Measurements from ENCODE around the gene MXD4.
"Not testable (repeated sequence)": the region's sequence is repeated elsewhere in the genome, so short reads cannot be mapped to it uniquely, and the experiment has no call there.

Gene MXD4

GRCh38 chr4:2283199-2283711 lies 21.3 kb upstream of the MXD4 start:
- no peaks in the 10 kb centered on the region for H3K4me1 ChIP-seq (ENCODE audit: insufficient read depth, low read length)
- H3K9me3 ChIP-seq (ENCODE audit: insufficient read depth, low read depth, low read length), result no peaks in the 10 kb centered on the region
- no peaks in the 10 kb centered on the region for H3K27me3 ChIP-seq (ENCODE audit: insufficient read depth, low read length)
- H3K4me3 ChIP-seq (ENCODE audit: low read length), result no peak overlapping the region
- no peak overlapping the region for H3K27ac ChIP-seq (ENCODE audit: low read depth, low read length)
- H3K9ac ChIP-seq (ENCODE audit: low read depth, low read length), result no peak overlapping the region
- WGBS, result 94% methylated on average over 3 of the region's 3 CpGs
- H3K36me3 ChIP-seq (ENCODE audit: insufficient read depth, low read length), result no peaks in the 10 kb centered on the region

- H3K4me1 ChIP-seq (ENCODE audit: insufficient read depth, low read length), result no peaks in the 10 kb centered on the region
- no peak overlapping the region for H3K27ac ChIP-seq (ENCODE audit: low read depth, low read length)
- no peaks in the 10 kb centered on the region for H3K36me3 ChIP-seq (ENCODE audit: insufficient read depth, low read length)
- 85% methylated on average over 10 of the region's 10 CpGs for WGBS
- H3K9me3 ChIP-seq (ENCODE audit: insufficient read depth, low read depth, low read length), result no peaks in the 10 kb centered on the region
- H3K9ac ChIP-seq (ENCODE audit: low read depth, low read length), result no peak overlapping the region
- no peak overlapping the region for H3K4me3 ChIP-seq (ENCODE audit: low read length)
- no peaks in the 10 kb centered on the region for H3K27me3 ChIP-seq (ENCODE audit: insufficient read depth, low read length)
Measured at GRCh38 chr4:2281575-2282343, 19.9 kb upstream of the MXD4 start.

- 92% methylated on average over 13 of the region's 13 CpGs for WGBS
- H3K27ac ChIP-seq (ENCODE audit: low read depth, low read length), result no peak overlapping the region
- no peaks in the 10 kb centered on the region for H3K9me3 ChIP-seq (ENCODE audit: insufficient read depth, low read depth, low read length)
- no peak overlapping the region for H3K4me3 ChIP-seq (ENCODE audit: low read length)
- no peaks in the 10 kb centered on the region for H3K27me3 ChIP-seq (ENCODE audit: insufficient read depth, low read length)
- H3K4me1 ChIP-seq (ENCODE audit: insufficient read depth, low read length), result no peaks in the 10 kb centered on the region
- no peaks in the 10 kb centered on the region for H3K36me3 ChIP-seq (ENCODE audit: insufficient read depth, low read length)
- no peak overlapping the region for H3K9ac ChIP-seq (ENCODE audit: low read depth, low read length)
Measured at GRCh38 chr4:2280531-2281300, 18.8 kb upstream of the MXD4 start.

- no peaks in the 10 kb centered on the region for H3K36me3 ChIP-seq (ENCODE audit: insufficient read depth, low read length)
- H3K27me3 ChIP-seq (ENCODE audit: insufficient read depth, low read length), result no peaks in the 10 kb centered on the region
- no peak overlapping the region for H3K4me3 ChIP-seq (ENCODE audit: low read length)
- no peak overlapping the region for H3K27ac ChIP-seq (ENCODE audit: low read depth, low read length)
- WGBS, result 90% methylated on average over 9 of the region's 9 CpGs
- no peaks in the 10 kb centered on the region for H3K4me1 ChIP-seq (ENCODE audit: insufficient read depth, low read length)
- no peaks in the 10 kb centered on the region for H3K9me3 ChIP-seq (ENCODE audit: insufficient read depth, low read depth, low read length)
- H3K9ac ChIP-seq (ENCODE audit: low read depth, low read length), result no peak overlapping the region
Measured at GRCh38 chr4:2277956-2278355, 16.0 kb upstream of the MXD4 start.

GRCh38 chr4:2276581-2277325 lies 14.8 kb upstream of the MXD4 start:
- WGBS, result 96% methylated on average over 27 of the region's 30 CpGs
- Histone ChIP-seq H3K4me3 (ENCODE audit: low read length) (no peak overlapping the region), H3K9me3 (ENCODE audit: insufficient read depth, low read depth, low read length) (no peaks in the 10 kb centered on the region), H3K27me3 (ENCODE audit: insufficient read depth, low read length) (no peaks in the 10 kb centered on the region), H3K9ac (ENCODE audit: low read depth, low read length) (no peak overlapping the region), H3K4me1 (ENCODE audit: insufficient read depth, low read length) (no peaks in the 10 kb centered on the region), H3K27ac (ENCODE audit: low read depth, low read length) (no peak overlapping the region), H3K36me3 (ENCODE audit: insufficient read depth, low read length) (no peaks in the 10 kb centered on the region)

GRCh38 chr4:2275546-2276251 lies 13.8 kb upstream of the MXD4 start:
- Histone ChIP-seq H3K9me3 (ENCODE audit: insufficient read depth, low read depth, low read length) (no peaks in the 10 kb centered on the region), H3K36me3 (ENCODE audit: insufficient read depth, low read length) (no peaks in the 10 kb centered on the region), H3K27ac (ENCODE audit: low read depth, low read length) (no peak overlapping the region), H3K27me3 (ENCODE audit: insufficient read depth, low read length) (no peaks in the 10 kb centered on the region), H3K4me3 (ENCODE audit: low read length) (no peak overlapping the region), H3K4me1 (ENCODE audit: insufficient read depth, low read length) (no peaks in the 10 kb centered on the region), H3K9ac (ENCODE audit: low read depth, low read length) (no peak overlapping the region)
- WGBS, result 94% methylated on average over 44 of the region's 44 CpGs

- not testable (repeated sequence) for H3K27me3 ChIP-seq (ENCODE audit: insufficient read depth, low read length); H3K27ac ChIP-seq (ENCODE audit: low read depth, low read length); H3K9me3 ChIP-seq (ENCODE audit: insufficient read depth, low read depth, low read length); H3K36me3 ChIP-seq (ENCODE audit: insufficient read depth, low read length); H3K4me3 ChIP-seq (ENCODE audit: low read length); H3K9ac ChIP-seq (ENCODE audit: low read depth, low read length); H3K4me1 ChIP-seq (ENCODE audit: insufficient read depth, low read length)
- WGBS, result 91% methylated on average over 10 of the region's 10 CpGs
Measured at GRCh38 chr4:2275044-2275397, 13.1 kb upstream of the MXD4 start.

GRCh38 chr4:2274320-2275043 lies 12.6 kb upstream of the MXD4 start:
- Histone ChIP-seq H3K36me3 (ENCODE audit: insufficient read depth, low read length) (no peaks in the 10 kb centered on the region), H3K4me1 (ENCODE audit: insufficient read depth, low read length) (peaks cover under 1% of the 10 kb centered on the region; the same call in 1 of the 2 replicates), H3K9me3 (ENCODE audit: insufficient read depth, low read depth, low read length) (no peaks in the 10 kb centered on the region), H3K27me3 (ENCODE audit: insufficient read depth, low read length) (no peaks in the 10 kb centered on the region), H3K4me3 (ENCODE audit: low read length) (no peak overlapping the region), H3K9ac (ENCODE audit: low read depth, low read length) (no peak overlapping the region), H3K27ac (ENCODE audit: low read depth, low read length) (no peak overlapping the region)
- 91% methylated on average over 21 of the region's 21 CpGs for WGBS

GRCh38 chr4:2273657-2274319 lies 11.9 kb upstream of the MXD4 start:
- Histone ChIP-seq H3K27ac (ENCODE audit: low read depth, low read length) (no peak overlapping the region), H3K4me3 (ENCODE audit: low read length) (no peak overlapping the region), H3K4me1 (ENCODE audit: insufficient read depth, low read length) (peaks cover 7% of the 10 kb centered on the region; the same call in 1 of the 2 replicates), H3K9me3 (ENCODE audit: insufficient read depth, low read depth, low read length) (no peaks in the 10 kb centered on the region), H3K9ac (ENCODE audit: low read depth, low read length) (no peak overlapping the region), H3K27me3 (ENCODE audit: insufficient read depth, low read length) (no peaks in the 10 kb centered on the region), H3K36me3 (ENCODE audit: insufficient read depth, low read length) (no peaks in the 10 kb centered on the region)
- 88% methylated on average over 24 of the region's 24 CpGs for WGBS

GRCh38 chr4:2273221-2273620 lies 11.3 kb upstream of the MXD4 start:
- peaks cover 8% of the 10 kb centered on the region; the same call in 1 of the 2 replicates for H3K4me1 ChIP-seq (ENCODE audit: insufficient read depth, low read length)
- H3K36me3 ChIP-seq (ENCODE audit: insufficient read depth, low read length), result no peaks in the 10 kb centered on the region
- no peaks in the 10 kb centered on the region for H3K9me3 ChIP-seq (ENCODE audit: insufficient read depth, low read depth, low read length)
- WGBS, result 86% methylated on average over 15 of the region's 15 CpGs
- H3K4me3 ChIP-seq (ENCODE audit: low read length), result no peak overlapping the region
- no peaks in the 10 kb centered on the region for H3K27me3 ChIP-seq (ENCODE audit: insufficient read depth, low read length)
- no peak overlapping the region for H3K27ac ChIP-seq (ENCODE audit: low read depth, low read length)
- no peak overlapping the region for H3K9ac ChIP-seq (ENCODE audit: low read depth, low read length)

All from HUES64 (cell line).